ENCODE results near the gene PHACTR1.
"Not testable (repeated sequence)": the region's sequence is repeated elsewhere in the genome, so short reads cannot be mapped to it uniquely, and the experiment has no call there.

Gene PHACTR1

DNA sequence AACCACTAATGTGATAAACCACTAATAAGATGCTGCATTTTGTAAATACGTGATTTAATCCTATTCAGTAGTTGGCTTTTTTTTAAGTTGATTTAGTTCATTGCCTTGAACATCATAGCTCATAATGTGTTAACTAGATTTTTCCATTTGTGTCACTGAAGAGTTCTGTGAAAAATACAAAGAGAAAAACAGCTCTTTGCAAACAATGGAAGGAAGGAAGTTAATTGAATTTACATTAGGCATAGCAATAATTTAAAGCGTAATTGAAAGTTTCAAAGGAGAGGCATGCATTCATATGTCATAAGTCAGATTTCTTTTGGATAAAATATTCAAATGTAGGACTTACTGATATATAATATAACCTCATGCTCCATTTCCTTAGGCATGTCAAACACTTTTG is 509.5 kb downstream of the PHACTR1 start:
- DNase-seq (ENCODE audit: low read depth in 1 of 2, low spot score in 1 of 2): no peak

DNA sequence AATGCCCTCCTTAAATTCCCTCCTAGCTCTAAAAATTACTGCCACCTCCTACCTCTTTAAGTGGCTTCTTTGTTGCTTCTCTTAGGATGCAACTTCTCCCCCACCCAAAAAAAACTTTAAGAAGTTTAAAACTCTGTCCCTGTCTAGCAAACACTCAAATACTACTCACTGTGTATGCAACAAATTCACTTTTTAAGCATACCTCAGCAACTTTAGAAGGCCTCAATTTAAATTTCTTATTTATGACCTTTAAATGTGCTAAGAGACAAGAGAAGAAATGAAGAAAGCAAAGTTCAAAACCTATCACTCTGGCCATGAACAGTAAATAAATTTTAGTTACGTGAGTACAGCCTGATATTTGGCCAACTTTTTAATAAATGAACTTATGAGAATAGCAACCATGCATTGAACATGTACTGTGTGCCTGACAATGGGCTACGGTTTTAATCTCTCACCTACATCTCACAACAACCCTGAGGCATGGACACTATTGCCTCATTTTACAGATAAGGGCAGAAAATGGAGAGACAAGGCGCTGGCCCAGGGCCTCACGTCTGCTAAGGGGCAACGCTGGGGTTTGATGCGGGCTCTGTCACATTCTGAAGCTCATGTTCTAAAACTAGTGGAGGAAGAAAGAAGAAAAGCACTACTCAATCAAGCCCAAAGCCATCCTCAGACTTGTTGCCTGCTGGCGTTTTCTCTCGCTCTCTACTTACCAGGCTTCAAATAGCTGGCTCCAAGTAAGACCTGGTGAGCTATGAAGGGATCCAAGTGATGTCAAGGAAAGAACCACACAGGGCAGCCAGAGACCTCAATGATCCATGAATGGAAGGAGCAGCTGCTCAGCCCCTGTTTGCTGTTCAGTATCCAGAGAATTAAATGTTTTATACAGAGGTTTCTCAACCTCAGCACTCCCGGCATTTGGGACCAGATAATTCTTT is 512.0 kb downstream of the PHACTR1 start:
- DNase-seq (ENCODE audit: low read depth in 1 of 2, low spot score in 1 of 2): no peak

DNA sequence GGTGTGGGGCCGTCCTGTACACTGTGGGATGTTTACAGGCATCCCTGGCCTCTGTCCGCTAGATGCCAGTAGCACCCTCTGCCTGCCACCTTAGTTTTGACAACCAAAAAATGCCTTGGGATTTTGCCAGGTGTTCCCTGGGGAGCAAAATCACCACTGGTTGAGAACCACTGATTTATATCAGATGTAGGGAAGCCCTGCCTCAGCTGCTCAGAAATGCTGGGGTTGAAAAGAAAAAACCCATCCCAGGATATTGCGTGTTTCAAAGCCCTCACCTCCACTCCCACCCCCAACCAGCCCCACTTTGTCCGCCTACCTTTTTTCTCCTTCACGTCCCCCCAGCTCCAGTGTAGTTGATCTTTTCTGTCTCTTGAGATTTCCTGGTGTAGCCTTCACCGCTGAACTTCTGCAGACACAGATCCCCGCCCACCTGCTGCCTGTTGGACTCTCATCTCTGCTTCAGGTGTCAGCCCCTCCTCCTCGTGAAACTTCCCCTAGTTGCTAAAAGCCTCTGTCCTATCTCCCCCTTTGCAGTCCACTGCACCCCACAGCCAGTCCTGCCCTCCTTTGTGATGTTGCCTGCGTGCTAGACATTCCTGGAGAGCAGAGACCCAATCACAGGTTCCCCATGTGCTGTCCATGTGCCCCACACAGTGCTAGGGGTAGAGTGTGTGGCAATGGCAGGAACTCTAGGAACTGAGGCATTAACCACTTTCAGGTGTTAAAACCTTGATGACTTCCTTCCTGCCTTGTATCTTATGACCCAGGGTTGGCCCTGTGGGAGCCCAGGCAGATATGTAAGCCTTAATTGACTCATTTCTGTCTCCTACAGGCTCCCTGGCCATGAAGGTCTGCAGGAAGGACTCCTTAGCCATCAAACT is 512.9 kb downstream of the PHACTR1 start:
- no peak for DNase-seq (ENCODE audit: low read depth in 1 of 2, low spot score in 1 of 2)

DNA sequence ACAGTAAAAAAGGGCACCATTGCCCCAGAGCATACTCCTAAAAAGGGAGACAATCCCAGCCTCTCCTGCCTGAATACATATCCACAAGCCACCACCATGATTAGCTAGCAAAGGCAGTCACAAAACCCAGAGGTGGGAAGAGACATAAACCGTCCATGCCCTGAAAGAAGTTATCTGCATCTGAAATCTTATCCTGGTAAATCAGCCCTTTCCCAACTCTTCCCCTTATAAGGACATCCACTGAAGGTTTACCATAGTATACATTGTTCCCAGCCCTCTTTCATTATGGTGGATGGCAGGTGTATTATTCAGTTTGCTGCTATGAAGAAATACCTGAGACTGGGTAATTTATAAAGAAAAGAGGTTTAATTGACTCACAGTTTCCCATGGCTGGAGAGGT is 516.5 kb downstream of the PHACTR1 start:
- no peak for DNase-seq (ENCODE audit: low read depth in 1 of 2, low spot score in 1 of 2)

DNA sequence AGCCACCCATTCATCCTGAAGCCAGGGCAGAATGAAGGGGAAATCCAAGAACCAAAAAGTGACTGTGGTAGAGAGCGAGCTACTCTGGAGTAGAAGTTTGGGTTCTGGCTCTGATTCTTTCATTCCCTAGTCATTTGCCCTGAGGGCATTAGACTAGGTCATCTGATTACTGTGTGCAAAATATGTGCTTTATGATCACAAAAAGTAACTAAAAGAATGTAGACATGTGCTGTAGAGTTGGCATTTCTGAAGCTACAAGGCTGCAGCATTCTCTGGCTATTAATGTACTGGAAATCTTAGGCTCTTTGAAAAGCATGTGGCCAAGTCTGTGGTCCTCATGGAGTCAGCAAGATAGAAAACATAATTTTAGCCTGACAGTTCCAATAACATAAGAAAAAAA is 517.6 kb downstream of the PHACTR1 start:
- DNase-seq (ENCODE audit: low read depth in 1 of 2, low spot score in 1 of 2): no peak

DNA sequence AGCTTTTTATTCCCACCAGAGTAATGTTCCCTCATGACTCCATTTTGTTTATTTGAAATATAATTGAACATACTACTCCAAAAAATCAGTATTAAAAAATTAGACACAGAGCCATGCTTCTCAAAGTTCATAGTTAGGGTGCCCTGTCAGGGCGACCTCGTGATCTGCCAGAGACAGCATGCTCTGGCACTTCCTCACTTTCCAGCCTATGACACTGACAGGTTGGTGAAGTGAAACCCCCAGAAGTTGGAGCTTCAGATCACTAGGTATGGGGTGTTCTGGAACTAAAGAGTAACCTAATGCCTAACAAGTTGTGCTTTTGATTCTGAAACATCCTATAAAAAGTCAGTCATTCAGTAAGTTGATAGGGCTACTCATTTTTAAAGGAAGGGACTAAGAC is 518.8 kb downstream of the PHACTR1 start:
- DNase-seq (ENCODE audit: low read depth in 1 of 2, low spot score in 1 of 2): no peak

DNA sequence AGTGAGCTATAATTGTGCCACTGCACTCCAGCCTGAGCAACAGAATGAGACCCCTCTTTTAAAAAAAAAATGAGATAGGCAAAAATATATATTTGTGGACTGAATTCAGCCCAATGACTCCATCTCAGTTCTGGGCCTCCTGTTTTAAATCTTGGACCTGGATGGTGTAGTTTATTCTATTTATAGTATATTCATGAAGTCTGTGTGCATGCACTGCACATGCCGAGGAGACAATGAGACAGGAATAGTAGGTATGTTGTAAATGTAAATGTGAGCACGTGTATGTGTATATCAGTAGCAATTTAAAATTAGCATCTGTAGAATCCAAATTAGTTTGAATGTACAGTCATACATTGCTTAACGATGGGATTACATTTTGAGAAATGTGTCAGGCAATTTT is 520.8 kb downstream of the PHACTR1 start:
- DNase-seq (ENCODE audit: low read depth in 1 of 2, low spot score in 1 of 2): no peak

DNA sequence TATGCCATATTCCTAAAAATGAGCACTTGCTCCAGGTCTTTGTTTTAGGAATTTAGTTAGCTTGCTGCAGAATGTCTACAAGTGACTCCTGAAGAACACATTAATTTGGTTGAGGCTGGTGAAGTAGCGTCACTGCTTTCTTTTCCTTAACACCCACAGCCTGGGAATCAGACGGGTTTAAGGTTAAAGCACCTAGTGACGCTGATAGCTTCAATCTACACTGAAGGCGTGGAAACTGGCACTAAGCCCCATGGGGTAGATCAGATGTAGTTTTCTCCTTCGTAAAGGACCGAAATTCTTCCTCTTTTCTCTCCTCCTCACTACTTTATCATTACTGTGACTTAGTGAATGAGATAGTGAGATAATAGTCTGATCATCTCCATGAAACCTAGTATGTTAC is 521.5 kb downstream of the PHACTR1 start:
- no peak for DNase-seq (ENCODE audit: low read depth in 1 of 2, low spot score in 1 of 2)

DNA sequence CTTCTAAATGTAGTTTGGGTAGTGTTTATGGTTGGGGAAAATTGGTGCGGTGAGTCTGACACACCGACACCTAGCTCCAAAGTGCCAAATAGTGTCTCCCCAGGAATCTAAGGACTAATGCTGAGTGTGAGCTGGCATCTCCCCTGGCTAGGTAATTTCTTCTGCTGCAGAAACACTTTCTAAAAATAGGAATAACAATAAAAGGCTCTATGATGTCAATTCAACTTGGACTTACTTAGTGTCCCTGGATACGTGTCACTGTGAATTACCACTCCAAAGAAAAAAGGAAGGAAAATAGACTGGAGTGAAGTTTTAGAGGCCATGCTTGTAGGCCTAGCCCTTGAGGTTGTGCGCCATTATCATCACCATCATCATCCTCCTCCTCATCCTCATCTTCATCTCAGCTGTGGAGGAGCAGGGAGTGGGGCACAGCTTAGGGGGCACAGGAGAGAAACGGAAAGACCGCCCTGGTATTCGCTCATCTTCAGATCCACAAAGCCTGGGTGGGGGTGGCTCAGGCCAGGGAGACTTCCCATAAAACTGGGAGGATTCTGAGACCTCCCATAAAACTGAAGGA is 522.2 kb downstream of the PHACTR1 start:
- no peak for DNase-seq (ENCODE audit: low read depth in 1 of 2, low spot score in 1 of 2)

DNA sequence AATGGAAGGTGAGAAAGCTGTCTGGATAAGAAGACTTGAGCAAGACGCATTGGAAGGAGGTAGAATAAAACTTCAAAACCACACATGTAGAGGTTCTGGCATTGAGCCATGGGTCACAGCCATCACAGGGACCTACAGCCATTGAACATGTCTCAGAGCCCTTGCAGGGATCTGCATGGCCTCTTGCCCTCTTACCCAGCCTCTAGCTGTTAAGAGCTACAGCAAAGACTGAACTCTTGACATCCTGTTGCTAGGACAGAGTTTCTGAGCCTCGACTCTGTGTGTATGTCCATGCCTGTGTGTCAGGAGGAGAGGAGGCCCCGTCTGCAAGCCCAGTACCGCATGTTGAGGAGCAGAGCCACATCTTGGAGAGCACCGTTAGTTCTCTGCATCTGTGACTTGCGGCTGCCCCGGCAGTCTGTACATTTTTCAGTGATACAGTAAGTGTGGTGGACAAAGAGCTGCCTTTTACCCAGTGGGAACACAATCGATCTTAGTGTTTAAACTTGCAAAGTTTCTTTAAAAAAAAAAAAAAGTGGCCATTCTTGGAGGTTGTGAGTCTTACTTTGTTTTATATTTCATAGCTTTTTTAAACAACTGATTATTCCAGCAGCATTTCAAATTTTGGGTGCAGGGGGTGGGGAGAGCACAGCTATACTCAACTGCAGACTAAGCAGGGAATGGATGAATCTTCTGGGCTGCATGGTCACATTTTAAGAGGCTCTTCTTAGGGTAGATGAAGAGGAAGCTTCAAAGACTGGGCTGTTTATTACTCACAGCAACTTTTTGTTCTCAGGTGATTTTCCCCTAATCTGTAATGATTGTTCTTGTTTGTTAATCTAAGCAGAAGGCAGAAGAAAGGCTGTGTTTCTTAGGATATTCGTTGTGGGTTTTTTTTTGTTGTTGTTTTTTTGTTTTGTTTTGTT is 523.2 kb downstream of the PHACTR1 start:
- no peak for DNase-seq (ENCODE audit: low read depth in 1 of 2, low spot score in 1 of 2)

DNA sequence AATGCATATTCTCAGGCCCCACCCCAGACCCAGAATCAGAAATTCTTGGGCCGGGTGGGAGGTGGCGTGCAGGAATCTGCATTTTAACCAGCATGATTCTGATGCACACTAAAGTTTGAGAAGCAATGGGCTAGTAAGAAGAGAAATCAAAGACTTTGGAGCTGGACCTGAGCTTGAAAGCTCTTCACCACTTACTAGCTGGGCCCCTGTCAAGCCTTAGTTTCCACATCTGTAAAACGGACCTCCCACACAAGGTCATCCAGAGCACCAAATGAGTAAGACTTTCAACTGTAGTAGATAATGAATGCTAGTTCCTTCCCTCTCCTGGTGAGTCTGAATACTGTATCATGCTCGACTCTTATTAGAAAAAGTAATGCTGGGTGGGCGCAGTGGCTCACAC is 524.8 kb downstream of the PHACTR1 start:
- no peak for DNase-seq (ENCODE audit: low read depth in 1 of 2, low spot score in 1 of 2)

DNA sequence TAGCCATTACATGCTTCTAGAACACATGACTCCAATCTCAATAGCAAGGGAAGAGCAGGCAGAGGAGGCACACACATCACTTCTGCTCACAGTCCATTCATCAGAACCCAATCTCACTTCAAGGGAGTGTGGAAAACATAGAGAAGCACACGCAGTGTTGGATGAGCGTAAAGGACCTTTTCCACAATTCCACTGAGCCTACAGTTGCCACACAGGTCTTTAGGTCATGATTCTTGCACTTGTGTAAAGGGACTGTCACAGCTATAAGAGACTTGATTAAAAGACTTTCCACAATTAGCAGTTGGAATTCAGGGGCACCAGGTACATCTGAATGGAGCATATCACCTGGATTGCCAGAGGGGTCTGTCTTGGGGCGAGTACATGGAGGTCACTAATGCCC is 525.6 kb downstream of the PHACTR1 start:
- DNase-seq (ENCODE audit: low read depth in 1 of 2, low spot score in 1 of 2): no peak

DNA sequence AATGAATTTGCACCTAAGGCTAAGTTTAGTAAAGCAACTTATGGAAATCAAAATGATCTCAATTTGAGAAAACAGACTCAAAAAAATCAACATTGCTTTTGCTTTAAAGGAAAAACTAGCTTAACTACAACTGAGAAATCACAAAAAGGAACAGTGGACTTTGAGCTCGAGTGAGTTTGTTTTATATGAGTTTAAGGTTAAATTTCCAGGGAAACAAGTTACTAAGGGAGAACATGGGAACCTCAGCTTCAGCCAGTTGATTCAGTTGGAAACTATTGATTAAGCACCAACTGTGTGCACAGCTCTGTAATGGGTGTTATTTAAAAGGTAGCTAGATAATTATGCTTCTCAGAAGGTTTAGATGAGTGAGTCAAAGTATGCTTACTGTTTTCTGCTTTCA is 526.0 kb downstream of the PHACTR1 start:
- no peak for DNase-seq (ENCODE audit: low read depth in 1 of 2, low spot score in 1 of 2)

DNA sequence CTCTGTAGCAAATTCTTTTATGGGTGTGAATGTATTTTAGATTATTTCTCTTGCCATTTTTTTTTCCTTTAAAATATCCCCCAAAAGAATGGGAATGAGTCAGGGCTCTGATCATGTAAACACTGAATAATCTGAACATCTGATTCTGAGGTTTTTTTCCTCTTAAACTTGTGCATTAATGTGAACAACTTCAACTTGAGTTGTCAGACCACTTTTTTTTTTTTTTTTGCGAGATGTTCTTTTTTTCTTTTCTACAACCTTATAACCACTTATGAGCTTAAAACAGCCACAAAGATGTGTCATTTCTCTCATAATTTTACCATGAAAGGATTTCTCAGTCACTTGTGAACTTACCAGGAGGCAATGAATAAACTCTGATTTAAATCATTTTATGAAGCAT is 526.5 kb downstream of the PHACTR1 start:
- no peak for DNase-seq (ENCODE audit: low read depth in 1 of 2, low spot score in 1 of 2)

DNA sequence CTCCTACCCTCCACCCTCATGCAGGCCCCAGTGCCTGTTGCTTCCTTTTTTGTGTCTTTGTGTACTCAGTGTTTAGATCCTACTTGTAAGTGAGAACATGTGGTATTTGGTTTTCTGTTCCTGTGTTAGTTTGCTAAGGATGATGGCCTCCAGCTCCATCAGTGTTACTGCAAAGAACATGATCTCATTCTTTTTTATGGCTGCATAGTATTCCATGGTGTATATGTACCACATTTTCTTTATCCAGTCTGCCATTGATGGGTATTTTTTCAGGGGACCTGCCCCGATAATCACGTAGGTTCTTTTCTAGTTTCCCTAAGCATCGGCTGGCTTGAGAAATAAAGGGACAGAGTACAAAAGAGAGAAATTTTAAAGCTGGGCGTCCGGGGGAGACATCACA is 527.2 kb downstream of the PHACTR1 start:
- not testable (repeated sequence) for DNase-seq (ENCODE audit: low read depth in 1 of 2, low spot score in 1 of 2)

DNA sequence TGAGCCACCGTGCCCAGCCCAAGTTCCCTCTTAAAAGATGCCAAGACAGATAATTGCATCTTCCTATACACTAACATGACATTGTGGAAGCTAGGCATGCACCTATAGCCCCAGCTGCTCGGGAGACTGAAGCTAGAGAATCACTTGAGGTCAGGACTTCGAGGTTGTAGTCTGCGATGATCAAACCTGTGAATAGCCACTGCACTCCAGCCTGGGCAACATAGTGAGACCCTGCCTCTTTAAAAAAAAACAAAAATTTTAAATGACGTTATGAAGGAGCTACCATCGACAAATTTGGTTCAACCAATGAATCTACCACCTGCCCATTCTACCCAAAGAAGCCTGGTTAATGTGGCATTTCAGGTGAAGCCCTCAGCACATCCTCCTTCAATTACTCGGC is 531.1 kb downstream of the PHACTR1 start:
- DNase-seq (ENCODE audit: low read depth in 1 of 2, low spot score in 1 of 2): no peak

DNA sequence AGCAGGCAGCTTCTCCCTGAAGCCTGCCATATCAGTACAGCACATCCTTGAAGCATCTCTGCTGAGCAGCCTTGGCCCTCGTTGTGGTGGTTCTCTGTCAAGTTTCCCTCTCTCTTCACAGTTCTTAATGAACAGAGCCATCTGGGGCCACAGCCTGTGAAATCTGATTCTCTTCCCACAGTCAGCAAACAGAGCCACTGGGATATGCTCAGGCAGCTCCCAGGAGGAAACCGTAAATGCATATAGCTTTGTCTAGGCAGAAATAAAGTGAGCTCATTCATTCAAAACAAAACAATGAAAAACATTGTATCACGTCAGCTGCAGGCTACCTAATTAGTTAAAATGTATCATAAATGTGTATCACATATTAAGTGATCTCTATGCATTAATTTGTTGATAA is 531.5 kb downstream of the PHACTR1 start:
- DNase-seq (ENCODE audit: low read depth in 1 of 2, low spot score in 1 of 2): no peak

DNA sequence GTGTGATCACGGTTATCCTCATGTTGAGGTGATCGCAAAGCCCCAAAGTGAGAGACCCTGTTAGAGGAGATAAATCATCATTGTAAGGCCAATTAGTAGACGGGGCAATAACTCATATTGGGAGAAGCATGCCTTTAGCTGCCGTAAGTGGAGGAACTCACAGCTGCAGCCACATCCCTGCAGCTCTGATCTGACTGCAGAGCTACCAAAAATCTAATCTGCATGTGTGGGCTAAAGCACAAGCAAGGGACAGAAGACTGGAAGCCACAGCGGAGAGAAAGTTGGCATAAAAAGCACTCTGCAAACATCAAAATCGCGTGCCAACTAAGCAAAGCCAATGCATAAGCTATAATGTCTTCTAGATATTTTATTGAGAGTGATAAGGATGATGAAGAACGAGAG is 532.0 kb downstream of the PHACTR1 start:
- DNase-seq (ENCODE audit: low read depth in 1 of 2, low spot score in 1 of 2): no peak

DNA sequence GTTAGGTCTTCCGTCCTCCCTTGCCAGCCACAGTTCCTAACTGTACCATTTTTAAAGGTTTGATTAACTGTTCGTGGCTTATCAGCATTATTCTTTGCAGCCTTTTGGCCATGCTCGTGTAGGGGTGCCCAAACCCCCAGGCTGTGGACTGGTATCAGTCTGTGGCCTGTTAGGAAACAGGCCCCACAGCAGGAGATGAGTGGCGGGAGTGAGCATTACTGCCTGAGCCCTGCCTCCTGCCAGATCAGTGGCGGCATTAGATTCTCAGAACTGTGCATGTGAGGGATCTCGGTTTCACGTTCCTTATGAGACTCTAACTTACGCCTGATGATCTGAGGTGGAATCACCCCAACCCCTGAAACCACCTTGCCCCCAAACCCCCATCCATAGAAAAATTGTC is 532.4 kb downstream of the PHACTR1 start:
- DNase-seq (ENCODE audit: low read depth in 1 of 2, low spot score in 1 of 2): no peak

DNA sequence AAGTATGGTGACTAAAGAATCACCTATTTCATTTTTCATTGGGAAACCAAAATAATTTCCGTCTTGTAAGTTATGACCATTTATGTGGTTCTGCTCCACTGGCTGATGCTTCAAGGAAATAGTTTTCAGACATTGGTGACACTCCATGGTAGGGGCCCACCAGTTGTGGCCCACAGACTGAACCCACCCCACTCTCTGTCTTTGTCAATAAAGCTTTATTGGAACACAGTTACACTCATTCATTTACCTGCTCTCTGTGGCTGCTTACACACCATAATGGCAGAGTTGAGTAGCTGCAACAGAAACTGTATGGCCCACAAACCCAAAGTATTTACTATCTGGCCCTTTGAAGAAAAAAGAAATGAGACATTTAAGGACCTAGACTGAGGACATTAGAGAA is 533.2 kb downstream of the PHACTR1 start:
- no peak for DNase-seq (ENCODE audit: low read depth in 1 of 2, low spot score in 1 of 2)

DNA sequence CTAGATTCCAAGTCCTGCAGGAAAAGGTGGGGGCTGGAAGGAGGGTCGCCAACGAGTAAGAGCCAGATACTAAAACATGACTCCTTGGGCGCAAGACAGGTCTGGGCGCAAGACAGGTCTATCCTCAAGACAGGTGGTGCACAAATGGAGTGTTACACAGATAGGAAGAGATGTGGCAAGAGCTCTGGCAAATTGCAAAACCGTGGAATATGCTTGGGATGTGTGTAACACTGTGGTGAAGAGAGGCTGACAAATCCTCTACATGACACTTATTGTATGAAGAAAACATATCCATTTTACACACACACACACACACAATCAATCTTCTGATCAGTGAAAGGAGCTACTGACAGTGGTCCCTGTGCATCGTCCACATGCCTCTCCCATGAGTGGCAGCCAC is 534.1 kb downstream of the PHACTR1 start:
- no peak for DNase-seq (ENCODE audit: low read depth in 1 of 2, low spot score in 1 of 2)
